Ovary (tissue), 3 donors: Measurements from ENCODE around the gene TJAP1.

Experiments used
- EP300 ChIP-seq: sonication (generic); formaldehyde crosslinking; IDR thresholded peaks from one replicate; pipeline ENCODE4 v1.6.1; 2017; ENCODE audit warnings: antibody characterized with exemption
- POLR2A ChIP-seq: fragments of 450-650 bp; IDR thresholded peaks from one replicate; pipeline ENCODE4 v1.6.1; 2017; ENCODE audit warnings: antibody characterized with exemption, mild to moderate bottlenecking, moderate library complexity
- TF ChIP-seq, protein P1 (sequence below), 3 donors: fragments of 450-650 bp in 2 of 3; fragments of 200-600 bp in 1 of 3; IDR thresholded peaks; one replicate each; pipeline versions ENCODE4 v1.5.1 to v1.8.0; 2016 to 2022; ENCODE audit warnings: antibody characterized with exemption in 3 of 3, mild to moderate bottlenecking in 1 of 3
- donor health status: DM: no; HTN: no; CAD: no.

DNA sequence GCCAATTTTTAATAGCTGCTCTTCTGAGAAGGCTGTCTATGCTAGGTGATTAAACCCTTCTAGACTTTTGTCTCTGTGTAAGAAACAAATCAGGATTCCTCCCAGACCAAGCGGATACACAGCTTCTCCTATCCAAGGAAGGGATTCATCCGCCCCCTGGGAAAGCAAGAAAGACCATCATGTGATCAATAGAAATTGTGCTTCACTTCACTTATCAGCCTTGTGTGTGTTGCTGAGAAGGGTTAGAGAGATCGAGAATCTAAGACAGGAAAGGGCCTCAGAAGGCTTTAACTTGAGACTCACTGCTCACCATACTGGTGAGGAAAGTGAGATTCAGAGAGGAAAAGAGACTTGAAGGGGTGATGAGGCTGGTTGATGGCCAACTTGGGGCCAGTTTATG is 48.5 kb upstream of the TJAP1 start:
- TF ChIP-seq, protein P1, sequence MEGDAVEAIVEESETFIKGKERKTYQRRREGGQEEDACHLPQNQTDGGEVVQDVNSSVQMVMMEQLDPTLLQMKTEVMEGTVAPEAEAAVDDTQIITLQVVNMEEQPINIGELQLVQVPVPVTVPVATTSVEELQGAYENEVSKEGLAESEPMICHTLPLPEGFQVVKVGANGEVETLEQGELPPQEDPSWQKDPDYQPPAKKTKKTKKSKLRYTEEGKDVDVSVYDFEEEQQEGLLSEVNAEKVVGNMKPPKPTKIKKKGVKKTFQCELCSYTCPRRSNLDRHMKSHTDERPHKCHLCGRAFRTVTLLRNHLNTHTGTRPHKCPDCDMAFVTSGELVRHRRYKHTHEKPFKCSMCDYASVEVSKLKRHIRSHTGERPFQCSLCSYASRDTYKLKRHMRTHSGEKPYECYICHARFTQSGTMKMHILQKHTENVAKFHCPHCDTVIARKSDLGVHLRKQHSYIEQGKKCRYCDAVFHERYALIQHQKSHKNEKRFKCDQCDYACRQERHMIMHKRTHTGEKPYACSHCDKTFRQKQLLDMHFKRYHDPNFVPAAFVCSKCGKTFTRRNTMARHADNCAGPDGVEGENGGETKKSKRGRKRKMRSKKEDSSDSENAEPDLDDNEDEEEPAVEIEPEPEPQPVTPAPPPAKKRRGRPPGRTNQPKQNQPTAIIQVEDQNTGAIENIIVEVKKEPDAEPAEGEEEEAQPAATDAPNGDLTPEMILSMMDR (IDR thresholded peaks at IDR 0.05): no peak
- TF ChIP-seq POLR2A (no peak), EP300 (no peak)
